ENCODE data around the gene C2orf66.

GRCh38 chr2:196809260-196809659, at the start of gene C2orf66:
- no peak for TF ChIP-seq POLR2AphosphoS5 (IDR thresholded peaks at IDR 0.05; ENCODE audit: low read depth, low read length)
- no peak for TF ChIP-seq SIN3A (IDR thresholded peaks at IDR 0.05; ENCODE audit: borderline replicate concordance, insufficient read depth, low read length)
- TF ChIP-seq, protein P1, sequence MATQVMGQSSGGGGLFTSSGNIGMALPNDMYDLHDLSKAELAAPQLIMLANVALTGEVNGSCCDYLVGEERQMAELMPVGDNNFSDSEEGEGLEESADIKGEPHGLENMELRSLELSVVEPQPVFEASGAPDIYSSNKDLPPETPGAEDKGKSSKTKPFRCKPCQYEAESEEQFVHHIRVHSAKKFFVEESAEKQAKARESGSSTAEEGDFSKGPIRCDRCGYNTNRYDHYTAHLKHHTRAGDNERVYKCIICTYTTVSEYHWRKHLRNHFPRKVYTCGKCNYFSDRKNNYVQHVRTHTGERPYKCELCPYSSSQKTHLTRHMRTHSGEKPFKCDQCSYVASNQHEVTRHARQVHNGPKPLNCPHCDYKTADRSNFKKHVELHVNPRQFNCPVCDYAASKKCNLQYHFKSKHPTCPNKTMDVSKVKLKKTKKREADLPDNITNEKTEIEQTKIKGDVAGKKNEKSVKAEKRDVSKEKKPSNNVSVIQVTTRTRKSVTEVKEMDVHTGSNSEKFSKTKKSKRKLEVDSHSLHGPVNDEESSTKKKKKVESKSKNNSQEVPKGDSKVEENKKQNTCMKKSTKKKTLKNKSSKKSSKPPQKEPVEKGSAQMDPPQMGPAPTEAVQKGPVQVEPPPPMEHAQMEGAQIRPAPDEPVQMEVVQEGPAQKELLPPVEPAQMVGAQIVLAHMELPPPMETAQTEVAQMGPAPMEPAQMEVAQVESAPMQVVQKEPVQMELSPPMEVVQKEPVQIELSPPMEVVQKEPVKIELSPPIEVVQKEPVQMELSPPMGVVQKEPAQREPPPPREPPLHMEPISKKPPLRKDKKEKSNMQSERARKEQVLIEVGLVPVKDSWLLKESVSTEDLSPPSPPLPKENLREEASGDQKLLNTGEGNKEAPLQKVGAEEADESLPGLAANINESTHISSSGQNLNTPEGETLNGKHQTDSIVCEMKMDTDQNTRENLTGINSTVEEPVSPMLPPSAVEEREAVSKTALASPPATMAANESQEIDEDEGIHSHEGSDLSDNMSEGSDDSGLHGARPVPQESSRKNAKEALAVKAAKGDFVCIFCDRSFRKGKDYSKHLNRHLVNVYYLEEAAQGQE (IDR thresholded peaks at IDR 0.05; ENCODE audit: insufficient read depth in 1 of 2, low read depth in 2 of 2, low read length in 2 of 2), result no peak
